ENCODE data around the gene ACOT7.

GRCh38 chr1:6360517-6361070, 33.0 kb downstream of the ACOT7 start:
- TF ChIP-seq CTCF (IDR thresholded peaks at IDR 0.05) (no peak), POLR2A (IDR thresholded peaks at IDR 0.05) (no peak)

Measured in lower leg skin (tissue), 3 donors.